Measurements from ENCODE around the gene PRPF31. TPM values are rescaled to one million over a fixed set of nuclear protein-coding genes. Genes with fewer than 3 reads are reported as not detected.

PRPF31 gene
- polyA plus RNA-seq, 1 of the 3 experiments (the other 2 are of a cell fraction), result 81.0 TPM

GRCh38 chr19:54180691-54181091, 65.1 kb downstream of the PRPF31 start:
- CTCF ChIA-PET, result interaction anchor here (1.6 to 3.5 kb wide), 2 partner anchors 8 to 13 kb away, joined by 4 to 12 read pairs; no protein-coding TSS in a partner anchor
- DNase-seq, result no peak
- no peaks in the 10 kb centered on the region for H3K9me3 ChIP-seq
- peaks cover 15% of the 10 kb centered on the region for H3K79me2 ChIP-seq (ENCODE audit: insufficient read depth)
- TF ChIP-seq SMC3 (IDR thresholded peaks at IDR 0.05; ENCODE audit: low read depth, low read length) (no peak), CHD2 (IDR thresholded peaks at IDR 0.05; ENCODE audit: low read length, partially characterized antibody) (no peak), SIN3A (IDR thresholded peaks at IDR 0.05; ENCODE audit: borderline replicate concordance, low read depth, low read length) (no peak), JUND (IDR thresholded peaks at IDR 0.05) (no peak), TCF12 (IDR thresholded peaks at IDR 0.05) (no peak), FOSL2 (IDR thresholded peaks at IDR 0.05; ENCODE audit: borderline replicate concordance, low read depth) (no peak)
- no peak overlapping the region for H3K9ac ChIP-seq
- no peaks in the 10 kb centered on the region for H3K27me3 ChIP-seq (ENCODE audit: insufficient read depth)
- no peak overlapping the region for H3K4me3 ChIP-seq (ENCODE audit: low read depth in 2 of 2, low read length in 1 of 2)
- H3K9me2 ChIP-seq, result no peaks in the 10 kb centered on the region
- H2AFZ ChIP-seq (ENCODE audit: low read depth), result no peak overlapping the region
- POLR2A ChIA-PET, result no interaction called here
- peaks cover 5% of the 10 kb centered on the region; the same call in 1 of the 2 replicates for H4K20me1 ChIP-seq (ENCODE audit: insufficient read depth)
- peaks cover 28 to 33% of the 10 kb centered on the region in 2 experiments for H3K36me3 ChIP-seq (replicated peaks in 1 of 2; ENCODE audit: control insufficient read depth in 1 of 2, insufficient read depth in 2 of 2, low read length in 1 of 2)
- peaks cover 0 to 9% of the 10 kb centered on the region in 2 experiments; a peak in 1 of 4 replicates for H3K4me1 ChIP-seq (ENCODE audit: control insufficient read depth in 1 of 2, insufficient read depth in 2 of 2, low read depth in 1 of 2, low read length in 1 of 2)
- no peak overlapping the region for H3K4me2 ChIP-seq
- peaks cover 3% of the 10 kb centered on the region for H3F3A ChIP-seq (replicated peaks; ENCODE audit: insufficient read depth)
- no peak overlapping the region for H3K27ac ChIP-seq (ENCODE audit: low read depth in 2 of 2, low read length in 1 of 2)
- 98% methylated on average over 36 of the region's 37 CpGs for WGBS (ENCODE audit: low lambda C conversion rate)

Other genes with a start within 250 kb of the PRPF31 start
- gene MYADM, start 247.9 kb upstream of the PRPF31 start, polyA plus RNA-seq (2012; rRNA removed), result 28.3 and 38.7 TPM in 2 replicates
- 0.08 and 0.26 TPM in 2 replicates for gene PRKCG, start 233.6 kb upstream of the PRPF31 start, polyA plus RNA-seq (2012; rRNA removed)
- gene CACNG7, start 206.5 kb upstream of the PRPF31 start, polyA plus RNA-seq (2012; rRNA removed), result 25.7 and 30.7 TPM in 2 replicates
- 1.1 and 1.3 TPM in 2 replicates for gene CACNG8, start 152.8 kb upstream of the PRPF31 start, polyA plus RNA-seq (2012; rRNA removed)
- gene CACNG6, start 124.1 kb upstream of the PRPF31 start, polyA plus RNA-seq (2012; rRNA removed), result 0.96 and 1.2 TPM in 2 replicates
- gene VSTM1, start 51.9 kb upstream of the PRPF31 start, polyA plus RNA-seq (2012; rRNA removed), result 0.10 and 0.24 TPM in 2 replicates
- not detected in 2 replicates for gene TARM1, start 34.4 kb upstream of the PRPF31 start, polyA plus RNA-seq (2012; rRNA removed)
- 0.97 and 1.2 TPM in 2 replicates for gene OSCAR, start 15.0 kb upstream of the PRPF31 start, polyA plus RNA-seq (2012; rRNA removed)
- gene NDUFA3, start 12.9 kb upstream of the PRPF31 start, polyA plus RNA-seq (2012; rRNA removed), result 71.5 and 87.0 TPM in 2 replicates
- gene TFPT, start 97 bp upstream of the PRPF31 start, polyA plus RNA-seq (2012; rRNA removed), result 39.8 and 49.7 TPM in 2 replicates
- 7.1 and 14.2 TPM in 2 replicates for gene CNOT3, start 22.0 kb downstream of the PRPF31 start, polyA plus RNA-seq (2012; rRNA removed)
- gene LENG1, start 44.0 kb downstream of the PRPF31 start, polyA plus RNA-seq (2012; rRNA removed), result 7.7 and 11.4 TPM in 2 replicates
- 2.7 and 2.8 TPM in 2 replicates for gene TMC4, start 57.4 kb downstream of the PRPF31 start, polyA plus RNA-seq (2012; rRNA removed)
- 65.4 and 80.8 TPM in 2 replicates for gene MBOAT7, start 73.8 kb downstream of the PRPF31 start, polyA plus RNA-seq (2012; rRNA removed)
- gene TSEN34, start 75.6 kb downstream of the PRPF31 start, polyA plus RNA-seq (2012; rRNA removed), result 82.1 and 84.1 TPM in 2 replicates
- gene RPS9, start 85.1 kb downstream of the PRPF31 start, polyA plus RNA-seq (2012; rRNA removed), result 3,441 and 3,815 TPM in 2 replicates
- not detected in 2 replicates for gene LILRB3, start 107.3 kb downstream of the PRPF31 start, polyA plus RNA-seq (2012; rRNA removed)
- not detected in 2 replicates for gene LILRA6, start 127.0 kb downstream of the PRPF31 start, polyA plus RNA-seq (2012; rRNA removed)
- not detected in 2 replicates for gene LILRB5, start 141.5 kb downstream of the PRPF31 start, polyA plus RNA-seq (2012; rRNA removed)
- not detected in 2 replicates for gene LILRB2, start 165.4 kb downstream of the PRPF31 start, polyA plus RNA-seq (2012; rRNA removed)
- gene LILRA5, start 197.4 kb downstream of the PRPF31 start, polyA plus RNA-seq (2012; rRNA removed), result not detected in 2 replicates
- not detected in 2 replicates for gene LILRA4, start 223.4 kb downstream of the PRPF31 start, polyA plus RNA-seq (2012; rRNA removed)
- gene LAIR1, start 249.2 kb downstream of the PRPF31 start, polyA plus RNA-seq (2012; rRNA removed), result not detected in 2 replicates